Activated CD8-positive, alpha-beta T cell treated with anti-CD3 and anti-CD28 coated beads, Interleukin-2, amount 10 ng/mL, durations not matched to agents 7 days and 5 days (primary cell): ENCODE measurements around the gene TWNK. TPM values are rescaled to one million over a fixed set of nuclear protein-coding genes. Genes with fewer than 3 reads are reported as not detected.
A peak's percentile ranks its signal among the peaks of the same experiment; 100 is the strongest.

Experiments used
- ATAC-seq: fragments of 150-1000 bp; cut with Tn5 transposase; one replicate; pipeline ENCODE4 v1.10.0; 2021; ENCODE audit warnings: moderate library complexity
- CTCF ChIA-PET: fragments of 350-600 bp; sonication (Branson Sonifier 250); formaldehyde crosslinking; loops from one replicate; lab custom pipeline; 2021; ENCODE audit warnings: antibody characterized with exemption; lab: Charles Lee
- POLR2A ChIA-PET: fragments of 350-600 bp; sonication (Branson Sonifier 250); formaldehyde crosslinking; loops from one replicate; lab custom pipeline; 2021; ENCODE audit warnings: antibody characterized with exemption; lab: Charles Lee
- DNase-seq: peaks from one replicate; pipeline ENCODE4 v3.0.0-alpha.2; 2020
- H3K27ac Mint-ChIP-seq: one replicate; pipeline ENCODE4 v1.8.0; 2021; ENCODE audit warnings: mild to moderate bottlenecking, mixed read lengths
- H3K27me3 Mint-ChIP-seq: one replicate; pipeline ENCODE4 v1.8.0; 2021; ENCODE audit warnings: low read depth, mixed read lengths
- H3K36me3 Mint-ChIP-seq: one replicate; pipeline ENCODE4 v1.8.0; 2021; ENCODE audit warnings: low read depth, mixed read lengths
- H3K4me1 Mint-ChIP-seq: one replicate; pipeline ENCODE4 v1.8.0; 2021; ENCODE audit warnings: low read depth, mixed read lengths
- H3K4me3 Mint-ChIP-seq: one replicate; pipeline ENCODE4 v1.8.0; 2021; ENCODE audit warnings: mild to moderate bottlenecking, mixed read lengths
- H3K9me3 Mint-ChIP-seq: one replicate; pipeline ENCODE4 v1.8.0; 2022; ENCODE audit warnings: mixed read lengths; ENCODE audit not compliant: insufficient read depth
- total RNA-seq, 2 experiments: library from RNA; stranded (reverse); gene quantifications; one replicate each; pipeline ENCODE4 v1.2.3, GENCODE V29; 2021

The TWNK gene
- total RNA-seq, 2 experiments from 2014 or later, result 11.8 to 13.3 TPM

DNA sequence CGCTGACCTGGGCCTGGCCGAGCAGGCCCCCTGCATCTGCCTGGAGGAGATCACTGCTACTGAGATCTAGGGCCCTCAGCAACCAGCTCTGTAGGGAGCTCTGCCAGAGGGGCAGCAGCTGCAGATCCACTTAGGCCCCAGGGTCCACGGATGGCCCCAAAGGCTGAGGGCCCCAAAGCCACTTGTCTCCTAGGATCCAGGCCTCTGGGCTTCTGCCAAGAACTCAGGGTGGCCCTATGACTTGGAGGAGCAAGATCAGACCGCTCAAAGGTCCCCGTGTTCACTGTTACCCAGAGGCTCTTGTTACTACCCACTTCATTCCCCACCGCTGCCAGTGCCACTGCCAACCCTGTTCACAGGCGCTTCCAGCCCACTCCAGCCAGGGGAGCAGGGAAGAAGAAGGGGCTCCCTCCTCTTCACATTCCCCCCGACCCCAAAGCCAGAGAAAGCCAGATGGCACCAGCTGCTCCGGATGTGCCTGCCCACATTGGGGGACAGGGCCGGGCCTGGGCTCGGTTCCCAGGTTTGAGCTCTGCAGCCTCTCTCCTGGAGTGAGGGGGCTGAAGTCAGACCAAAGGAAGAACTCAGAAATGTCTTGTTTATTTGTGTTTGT is 19.9 kb downstream of the TWNK start:
- H3K4me1 Mint-ChIP-seq, result no peaks in the 10 kb centered on the region
- POLR2A ChIA-PET, result interaction anchor here (0.6 to 1.2 kb wide), 2 partner anchors 10 to 720 kb away, joined by 3 read pairs; no protein-coding TSS in a partner anchor
- no peak overlapping the region for H3K27ac Mint-ChIP-seq
- no peaks in the 10 kb centered on the region for H3K36me3 Mint-ChIP-seq
- no peak for DNase-seq
- CTCF ChIA-PET, result interaction anchor here (0.9 to 3.8 kb wide), 8 partner anchors 7 to 44 kb away, joined by 3 to 24 read pairs (median 3); partner anchors contain the start of genes LZTS2, PDZD7 and SFXN3
- H3K4me3 Mint-ChIP-seq, result no peak overlapping the region
- H3K27me3 Mint-ChIP-seq, result no peaks in the 10 kb centered on the region
- ATAC-seq, result no peak
- no peaks in the 10 kb centered on the region for H3K9me3 Mint-ChIP-seq

DNA sequence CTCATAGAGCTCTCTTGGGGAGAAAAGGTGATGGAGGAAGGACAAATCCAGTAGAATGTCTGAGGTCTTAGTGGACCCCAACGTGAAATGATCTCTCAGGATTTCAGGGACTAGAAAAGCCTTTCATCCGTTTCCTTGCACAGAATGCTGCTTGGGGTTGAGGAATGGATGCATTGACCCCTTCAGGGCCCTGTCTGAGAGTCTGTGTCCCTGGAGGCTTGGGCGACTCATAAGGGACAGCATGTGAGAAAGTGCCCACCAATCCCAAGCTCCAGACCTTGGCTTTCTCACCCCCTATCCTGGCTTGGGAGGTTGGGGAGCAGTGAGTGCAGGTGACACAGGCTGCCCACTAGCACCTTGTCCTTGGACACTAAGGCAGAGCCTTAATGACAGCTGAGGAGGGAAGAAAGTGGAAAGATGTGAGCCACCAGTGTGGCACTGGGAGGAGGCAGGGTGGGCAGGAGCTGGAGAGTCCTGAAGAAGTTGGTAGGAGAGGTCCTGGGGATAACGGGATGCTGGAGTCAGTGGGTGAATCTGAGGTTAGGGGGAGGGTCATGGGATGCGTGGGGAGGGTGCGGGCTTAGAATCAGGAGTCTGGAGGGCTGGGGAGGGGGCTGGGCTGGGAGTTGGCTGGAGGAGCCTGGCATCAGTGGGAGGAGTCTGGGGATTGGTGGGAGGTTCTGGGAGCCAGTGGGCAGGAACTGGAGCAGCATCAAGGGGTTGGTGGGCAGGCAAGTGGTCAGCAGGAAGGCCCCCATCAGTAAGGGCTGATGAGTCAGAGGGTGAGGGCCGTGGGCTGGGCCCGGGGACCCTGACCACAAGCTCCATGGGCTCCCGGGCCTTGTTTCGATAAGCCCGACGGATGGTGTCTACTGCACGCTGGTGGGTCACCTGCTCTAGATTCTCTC is 20.8 kb downstream of the TWNK start:
- CTCF ChIA-PET, result interaction anchor here (0.9 to 3.8 kb wide), 7 partner anchors 9 to 43 kb away, joined by 3 to 24 read pairs (median 3); partner anchors contain the start of genes LZTS2, PDZD7 and SFXN3
- Mint-ChIP-seq H3K27ac (no peak overlapping the region), H3K27me3 (peaks cover 1% of the 10 kb centered on the region), H3K4me1 (peaks cover 7% of the 10 kb centered on the region), H3K36me3 (no peaks in the 10 kb centered on the region), H3K9me3 (no peaks in the 10 kb centered on the region), H3K4me3 (no peak overlapping the region)
- DNase-seq (no peak), ATAC-seq (no peak)
- POLR2A ChIA-PET, result interaction anchor here (0.9 to 1.2 kb wide), 2 partner anchors 11 to 23 kb away, joined by 3 read pairs; partner anchors contain the start of genes PDZD7 and SFXN3

- H3K27me3 Mint-ChIP-seq, result peaks cover 3% of the 10 kb centered on the region
- ChIA-PET CTCF (interaction anchor here (0.9 to 3.8 kb wide), 3 partner anchors 10 to 17 kb away, joined by 3 to 24 read pairs (median 16); no protein-coding TSS in a partner anchor), POLR2A (interaction anchor here (0.9 kb wide), 1 partner anchor 22 kb away, joined by 3 read pairs; the partner anchor contains the start of genes PDZD7 and SFXN3)
- no peak overlapping the region for H3K4me3 Mint-ChIP-seq
- H3K36me3 Mint-ChIP-seq, result no peaks in the 10 kb centered on the region
- peaks cover 11% of the 10 kb centered on the region for H3K4me1 Mint-ChIP-seq
- no peak overlapping the region for H3K27ac Mint-ChIP-seq
- DNase-seq, result no peak
- no peaks in the 10 kb centered on the region for H3K9me3 Mint-ChIP-seq
- no peak for ATAC-seq
Measured at GRCh38 chr10:101008823-101009423, 21.6 kb downstream of the TWNK start.

- H3K27ac Mint-ChIP-seq, result no peak overlapping the region
- POLR2A ChIA-PET, result no interaction called here
- DNase-seq (no peak), ATAC-seq (no peak)
- no peaks in the 10 kb centered on the region for H3K36me3 Mint-ChIP-seq
- CTCF ChIA-PET, result interaction anchor here (1.5 kb wide), 1 partner anchor 85 kb away, joined by 3 read pairs; no protein-coding TSS in a partner anchor
- H3K4me3 Mint-ChIP-seq, result no peak overlapping the region
- peaks cover 16% of the 10 kb centered on the region for H3K4me1 Mint-ChIP-seq
- peaks cover 12% of the 10 kb centered on the region for H3K27me3 Mint-ChIP-seq
- no peaks in the 10 kb centered on the region for H3K9me3 Mint-ChIP-seq
Measured at GRCh38 chr10:101010329-101010728, 23.0 kb downstream of the TWNK start.

DNA sequence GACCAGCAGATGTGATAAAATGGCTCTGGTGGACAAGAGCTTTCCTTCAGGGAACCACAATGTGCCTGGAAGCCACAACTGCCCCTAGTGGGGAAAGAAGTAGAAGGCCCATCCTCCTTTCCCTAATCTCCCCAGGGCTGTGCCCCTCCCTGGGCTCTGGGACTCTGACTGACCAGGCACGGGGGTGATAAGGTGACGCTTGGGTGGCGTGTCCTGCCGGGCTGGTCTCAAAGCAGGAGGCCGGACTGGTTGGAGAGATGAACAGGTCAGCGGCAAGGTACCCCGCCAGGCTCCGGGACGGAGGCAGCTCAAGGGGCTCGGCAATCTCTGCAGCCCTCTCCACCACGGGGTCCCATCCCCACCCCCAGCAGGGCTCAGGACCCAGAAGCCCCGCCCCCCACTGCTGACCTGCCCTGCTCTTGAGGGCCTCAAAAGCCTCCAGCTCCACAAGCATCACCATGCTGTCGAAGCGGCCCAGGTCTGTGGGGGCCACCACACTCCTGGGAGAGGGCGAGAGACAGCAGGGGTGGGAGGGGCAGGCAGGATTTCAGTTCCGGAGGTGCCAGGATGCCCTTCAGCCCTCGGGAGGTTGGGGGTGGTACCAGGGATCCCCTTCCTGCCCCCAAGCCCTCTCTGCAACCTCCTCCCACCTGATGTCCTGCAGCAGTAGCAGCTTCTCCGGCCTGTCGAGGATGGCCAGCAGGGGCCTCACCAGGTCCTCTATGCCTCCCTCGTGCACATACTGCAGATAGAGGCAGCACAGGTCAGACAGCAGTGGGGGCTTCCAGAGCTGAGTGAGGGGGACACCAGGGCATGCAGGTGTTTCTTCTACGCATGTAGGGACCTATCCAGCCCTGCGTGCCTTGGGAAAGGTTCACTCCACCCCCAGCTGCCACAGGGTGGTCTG is 24.4 kb downstream of the TWNK start:
- H3K36me3 Mint-ChIP-seq, result no peaks in the 10 kb centered on the region
- ATAC-seq (no peak), DNase-seq (no peak)
- H3K4me1 Mint-ChIP-seq, result peaks cover 16% of the 10 kb centered on the region
- POLR2A ChIA-PET, result interaction anchor here (1.0 kb wide), 1 partner anchor 15 kb away, joined by 3 read pairs; no protein-coding TSS in a partner anchor
- no peak overlapping the region for H3K27ac Mint-ChIP-seq
- no peak overlapping the region for H3K4me3 Mint-ChIP-seq
- CTCF ChIA-PET, result interaction anchor here (1.5 to 1.9 kb wide), 4 partner anchors 9 to 84 kb away, joined by 3 to 16 read pairs (median 4); partner anchors contain the start of gene LZTS2
- no peaks in the 10 kb centered on the region for H3K9me3 Mint-ChIP-seq
- H3K27me3 Mint-ChIP-seq, result peaks cover 23% of the 10 kb centered on the region

DNA sequence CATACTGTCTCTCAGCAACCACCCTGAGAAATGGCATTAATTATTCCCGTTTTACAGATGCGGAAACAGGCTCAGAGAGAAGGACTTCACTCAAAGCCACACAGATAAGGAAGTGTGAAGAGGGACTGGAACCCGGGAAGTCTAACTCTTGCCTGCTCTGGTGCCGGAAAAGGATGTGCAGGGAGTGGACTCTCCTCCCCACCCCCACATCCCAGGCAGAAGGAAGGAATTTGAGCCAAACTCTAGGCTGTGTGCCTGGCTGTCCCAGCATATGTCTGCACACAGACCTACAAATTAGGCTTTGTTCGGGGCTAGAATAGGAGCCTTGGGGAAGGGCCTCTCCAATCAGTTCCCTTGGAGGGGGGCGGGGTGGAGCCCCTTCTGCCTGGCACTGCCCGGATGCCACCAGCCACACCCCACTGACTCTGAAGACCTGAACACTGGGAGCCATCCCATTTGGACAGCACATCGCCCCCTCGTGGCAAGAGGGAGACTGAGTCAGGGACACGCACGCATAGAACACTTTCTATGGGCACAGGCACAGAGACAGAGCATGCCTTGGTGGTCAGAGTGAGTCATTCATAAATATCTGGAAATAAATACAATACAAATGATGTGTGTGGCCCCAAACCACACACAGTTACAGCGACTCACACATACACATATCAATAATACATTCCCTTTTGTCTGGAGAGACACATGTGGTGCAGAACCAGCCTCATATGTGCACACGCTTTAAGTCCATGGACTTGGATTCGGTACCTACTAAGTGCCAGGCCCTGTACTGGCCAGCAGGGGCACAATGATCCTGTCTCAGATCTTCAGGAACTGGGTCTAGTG is 25.4 kb downstream of the TWNK start:
- peak; percentile 88 for DNase-seq
- ATAC-seq, result peak; percentile 94
- no peaks in the 10 kb centered on the region for H3K36me3 Mint-ChIP-seq
- POLR2A ChIA-PET, result no interaction called here
- CTCF ChIA-PET, result interaction anchor here (1.5 to 1.9 kb wide), 3 partner anchors 10 to 15 kb away, joined by 4 to 16 read pairs (median 4); partner anchors contain the start of gene LZTS2
- H3K27ac Mint-ChIP-seq, result no peak overlapping the region
- no peak overlapping the region for H3K4me3 Mint-ChIP-seq
- peaks cover 16% of the 10 kb centered on the region for H3K4me1 Mint-ChIP-seq
- H3K27me3 Mint-ChIP-seq, result peaks cover 31% of the 10 kb centered on the region
- H3K9me3 Mint-ChIP-seq, result no peaks in the 10 kb centered on the region

- POLR2A ChIA-PET, result no interaction called here
- no peak for DNase-seq
- no peak for ATAC-seq
- Mint-ChIP-seq H3K36me3 (no peaks in the 10 kb centered on the region), H3K9me3 (no peaks in the 10 kb centered on the region), H3K4me1 (peaks cover 18% of the 10 kb centered on the region), H3K27me3 (peaks cover 37% of the 10 kb centered on the region), H3K4me3 (no peak overlapping the region), H3K27ac (no peak overlapping the region)
- CTCF ChIA-PET, result interaction anchor here (1.3 to 6.8 kb wide), 7 partner anchors 15 to 453 kb away, joined by 4 to 169 read pairs (median 7); partner anchors contain the start of genes LZTS2, MRPL43, PDZD7 and SEMA4G
Measured at GRCh38 chr10:101013365-101013825, 26.1 kb downstream of the TWNK start.

DNA sequence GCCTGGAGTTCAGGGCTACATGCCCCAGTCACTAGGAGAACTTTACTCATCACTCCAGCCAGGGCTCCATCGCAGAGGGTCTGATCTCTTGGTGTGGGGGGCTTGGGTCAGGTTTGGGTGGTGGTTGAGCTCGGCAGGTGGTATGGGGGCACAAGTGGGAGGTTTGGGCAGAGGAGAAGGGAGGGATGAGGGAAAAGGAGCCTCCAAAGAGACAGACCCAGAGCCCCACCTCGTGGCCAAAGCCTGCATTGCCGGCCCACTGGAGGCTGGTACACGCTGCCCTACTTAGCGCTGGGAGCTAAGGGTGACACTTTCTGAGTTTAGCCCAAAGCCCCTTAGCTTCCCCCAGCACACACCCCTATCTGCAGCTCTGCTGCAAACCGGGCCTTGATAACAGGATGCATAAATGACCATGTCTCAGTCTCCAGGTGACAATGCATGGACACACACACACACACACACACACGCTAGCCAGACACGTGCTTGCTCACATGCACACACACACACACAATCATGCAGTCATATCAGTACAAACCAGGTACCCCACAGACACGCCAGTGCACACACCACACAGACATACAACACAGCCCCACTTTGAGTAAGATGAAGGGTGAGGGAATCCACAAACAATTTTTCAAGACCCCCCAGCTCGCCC is 27.0 kb downstream of the TWNK start:
- CTCF ChIA-PET, result interaction anchor here (0.6 to 6.8 kb wide), 33 partner anchors 8 to 452 kb away, joined by 3 to 169 read pairs (median 4); partner anchors contain the start of genes KAZALD1, LZTS2, MRPL43 and PDZD7
- peak; percentile 24 for ATAC-seq
- peaks cover 43% of the 10 kb centered on the region for H3K27me3 Mint-ChIP-seq
- peaks cover 21% of the 10 kb centered on the region for H3K4me1 Mint-ChIP-seq
- no peak overlapping the region for H3K27ac Mint-ChIP-seq
- peak; percentile 81 for DNase-seq
- POLR2A ChIA-PET, result no interaction called here
- H3K9me3 Mint-ChIP-seq, result no peaks in the 10 kb centered on the region
- H3K36me3 Mint-ChIP-seq, result no peaks in the 10 kb centered on the region
- no peak overlapping the region for H3K4me3 Mint-ChIP-seq

- Mint-ChIP-seq H3K4me1 (peaks cover 21% of the 10 kb centered on the region), H3K36me3 (no peaks in the 10 kb centered on the region), H3K9me3 (no peaks in the 10 kb centered on the region), H3K27me3 (peaks cover 46% of the 10 kb centered on the region), H3K4me3 (no peak overlapping the region), H3K27ac (no peak overlapping the region)
- ChIA-PET POLR2A (no interaction called here), CTCF (interaction anchor here (0.6 to 6.8 kb wide), 34 partner anchors 8 to 219 kb away, joined by 3 to 169 read pairs (median 4); partner anchors contain the start of genes KAZALD1, LZTS2, MRPL43 and PDZD7)
- ATAC-seq (no peak), DNase-seq (no peak)
Measured at GRCh38 chr10:101014966-101015581, 27.7 kb downstream of the TWNK start.
